Frontal cortex (tissue), 4 donors: ENCODE data around the gene SLC12A7. TPM values are rescaled to one million over a fixed set of nuclear protein-coding genes. Genes with fewer than 3 reads are reported as not detected.
"Not testable (repeated sequence)": the region's sequence is repeated elsewhere in the genome, so short reads cannot be mapped to it uniquely, and the experiment has no call there.

ENCODE experiments used
- DNase-seq, 2 donors: peaks; one replicate each; pipeline ENCODE4 v3.0.0; 2012; ENCODE audit warnings: low spot score in 2 of 2
- FAIRE-seq: peaks from 2 replicates; lab custom pipeline; 2012; peaks lifted over from hg19 to GRCh38; lab: Jason Lieb, UNC
- total RNA-seq: library from RNA; depleted of rRNA; stranded (reverse); fragments of >200 nt; gene quantifications from one replicate; pipeline ENCODE4 v1.2.3, GENCODE V29; 2014
- donor health status: control.
- donor health status: control.
- donor health status: control.

Gene SLC12A7
- total RNA-seq, 1 donor from 2014 or later = 5.7 TPM

- no peak for FAIRE-seq
- DNase-seq = no peak
These were observed 80.4 kb downstream of the SLC12A7 start for GRCh38 chr5:1031306-1031959.

GRCh38 chr5:1030801-1031271, 81.0 kb downstream of the SLC12A7 start:
- FAIRE-seq (no peak), DNase-seq (no peak)

- DNase-seq = no peak
- no peak for FAIRE-seq
These were observed 81.8 kb downstream of the SLC12A7 start for GRCh38 chr5:1029945-1030625.

GRCh38 chr5:1029282-1029944, 82.5 kb downstream of the SLC12A7 start:
- no peak for DNase-seq

GRCh38 chr5:1028481-1029281, 83.2 kb downstream of the SLC12A7 start:
- FAIRE-seq (no peak), DNase-seq (no peak)

More at GRCh38 chr5:1029282-1029944, 82.5 kb downstream of the SLC12A7 start:
- FAIRE-seq = no peak

GRCh38 chr5:1027631-1028441, 84.0 kb downstream of the SLC12A7 start:
- no peak for DNase-seq
- no peak for FAIRE-seq

- DNase-seq (no peak), FAIRE-seq (no peak)
These were observed 84.9 kb downstream of the SLC12A7 start for GRCh38 chr5:1026700-1027621.

- FAIRE-seq, DNase-seq: not testable (repeated sequence)
These were observed 89.9 kb downstream of the SLC12A7 start for GRCh38 chr5:1021969-1022336.

- DNase-seq (no peak), FAIRE-seq (no peak)
These were observed 90.5 kb downstream of the SLC12A7 start for GRCh38 chr5:1021136-1021968.

- FAIRE-seq = no peak
- no peak for DNase-seq
These were observed 91.4 kb downstream of the SLC12A7 start for GRCh38 chr5:1020452-1020961.

- DNase-seq = no peak
- no peak for FAIRE-seq
These were observed 92.6 kb downstream of the SLC12A7 start for GRCh38 chr5:1019001-1019905.

GRCh38 chr5:1018596-1018995, 93.3 kb downstream of the SLC12A7 start:
- DNase-seq = no peak
- FAIRE-seq = no peak

GRCh38 chr5:1017691-1018455, 94.0 kb downstream of the SLC12A7 start:
- DNase-seq = no peak
- FAIRE-seq = no peak

- DNase-seq = no peak
- FAIRE-seq = no peak
These were observed 94.8 kb downstream of the SLC12A7 start for GRCh38 chr5:1017056-1017455.

- FAIRE-seq (no peak), DNase-seq (no peak)
These were observed 95.4 kb downstream of the SLC12A7 start for GRCh38 chr5:1016476-1016875.

- FAIRE-seq (no peak), DNase-seq (peak; percentile 63)
These were observed 95.8 kb downstream of the SLC12A7 start for GRCh38 chr5:1016036-1016435.
